ENCODE data around the gene BUD23.
"Not testable (repeated sequence)": the region's sequence is repeated elsewhere in the genome, so short reads cannot be mapped to it uniquely, and the experiment has no call there.

BUD23 gene

GRCh38 chr7:73683056-73683787, at the start of gene BUD23, which contains the start of gene DNAJC30:
Gene BUD23 (plus strand): TSS chr7:73683597. CDS start chr7:73683626, 29 bp downstream.
Gene DNAJC30 (minus strand): TSS chr7:73683453. CDS start chr7:73683423, 30 bp downstream.
- peak; percentile 90 for DNase-seq

GRCh38 chr7:73633844-73634243, 49.6 kb upstream of the BUD23 start:
- DNase-seq: no peak

- no peak for DNase-seq
These were observed 47.8 kb upstream of the BUD23 start for GRCh38 chr7:73635428-73636200.

GRCh38 chr7:73638911-73639310, 44.5 kb upstream of the BUD23 start:
- no peak for DNase-seq

DNA sequence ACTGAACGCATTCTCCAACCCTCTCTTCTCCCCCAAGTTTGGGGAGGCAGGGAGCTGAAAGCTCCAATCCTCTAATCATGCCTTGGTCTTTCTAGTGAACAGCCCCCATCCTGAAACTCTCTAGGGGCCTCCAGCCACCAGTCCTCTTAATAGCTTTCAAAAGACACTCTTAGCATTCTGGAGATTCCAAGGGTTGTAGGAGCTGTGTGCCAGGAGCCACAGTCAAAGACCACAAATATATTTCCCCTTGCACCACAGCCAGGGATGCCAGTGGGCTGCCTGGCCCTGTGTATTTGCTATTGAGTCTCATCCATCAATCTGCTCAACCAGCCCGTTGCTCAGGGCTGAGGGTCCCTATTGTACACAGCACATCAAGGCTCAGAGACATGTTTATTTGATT, 40.6 kb upstream of the BUD23 start:
- no peak for DNase-seq

DNA sequence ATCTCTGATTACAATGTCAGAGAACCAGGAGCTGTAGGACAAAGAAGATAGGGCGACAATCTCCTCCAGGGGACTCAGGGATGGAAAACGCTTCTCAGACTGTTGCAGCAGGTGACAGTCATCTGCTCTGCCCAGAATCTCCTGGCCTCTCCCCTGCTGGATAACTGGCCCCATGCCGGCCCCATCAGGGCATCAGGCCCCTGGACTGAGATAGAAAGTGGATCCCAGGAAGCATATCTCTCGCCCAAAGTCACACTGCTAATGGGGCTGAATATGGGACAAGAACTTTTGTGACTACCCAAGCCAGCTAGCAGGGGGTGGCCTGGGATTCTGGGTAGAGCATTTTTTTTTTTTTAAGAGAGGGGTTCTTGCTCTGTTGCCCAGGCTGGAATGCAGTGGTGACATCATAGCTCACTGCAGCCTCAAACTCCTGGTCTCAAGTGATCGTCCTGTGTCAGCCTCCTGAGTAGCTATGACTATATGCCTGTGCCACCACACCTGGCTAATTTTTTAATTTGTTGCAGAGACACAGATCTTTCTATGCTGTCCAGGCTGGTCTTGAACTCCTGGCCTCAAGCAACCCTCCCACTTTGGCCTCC, 38.6 kb upstream of the BUD23 start:
- no peak for DNase-seq

- no peak for DNase-seq
These were observed 37.7 kb upstream of the BUD23 start for GRCh38 chr7:73645643-73646174.

- DNase-seq: no peak
These were observed 36.3 kb upstream of the BUD23 start for GRCh38 chr7:73646785-73647724.

DNA sequence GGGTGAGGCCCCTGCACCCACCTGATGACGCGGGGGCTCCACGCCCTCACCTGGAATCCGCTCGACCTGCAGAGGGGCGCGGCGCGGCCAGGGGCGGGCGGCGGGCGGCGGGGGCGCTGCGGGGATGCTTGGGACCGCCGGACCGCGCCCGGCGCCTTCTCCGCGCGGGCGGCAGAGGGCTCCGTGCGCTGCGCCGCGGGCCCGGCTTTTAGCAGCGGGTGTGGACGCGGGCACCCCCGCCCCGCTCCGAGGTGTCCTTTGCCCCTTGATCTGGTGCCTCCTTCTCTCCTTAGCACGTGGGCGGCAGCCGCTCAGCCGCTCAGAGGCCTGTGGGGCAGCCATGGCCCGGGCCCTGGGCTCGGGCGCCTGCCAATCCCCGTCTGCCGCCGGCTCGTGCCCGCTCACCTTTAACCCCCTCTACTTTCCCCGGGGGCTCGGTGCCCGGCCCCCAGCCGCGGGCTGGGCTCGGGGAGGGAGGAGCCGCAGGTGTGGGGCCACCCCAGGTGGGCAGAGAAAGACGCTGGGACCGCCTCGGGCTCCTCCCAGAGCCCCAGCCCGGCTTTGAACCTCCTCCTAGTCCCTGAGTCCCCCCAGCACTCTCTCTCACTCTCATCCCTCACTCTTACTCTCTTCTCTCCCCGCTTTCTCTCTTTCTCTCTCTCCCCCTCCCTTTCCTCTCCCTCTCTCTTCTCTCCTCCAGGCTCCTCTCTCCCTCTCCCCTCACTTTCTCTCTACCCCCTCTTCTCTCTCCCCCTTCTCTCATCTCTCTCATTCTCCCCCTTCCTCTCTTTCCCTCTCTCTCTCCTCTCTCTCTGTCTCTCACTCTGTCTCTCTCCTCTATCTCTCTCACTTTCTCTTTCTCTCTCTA, 35.4 kb upstream of the BUD23 start:
- peak; percentile 51 for DNase-seq

DNA sequence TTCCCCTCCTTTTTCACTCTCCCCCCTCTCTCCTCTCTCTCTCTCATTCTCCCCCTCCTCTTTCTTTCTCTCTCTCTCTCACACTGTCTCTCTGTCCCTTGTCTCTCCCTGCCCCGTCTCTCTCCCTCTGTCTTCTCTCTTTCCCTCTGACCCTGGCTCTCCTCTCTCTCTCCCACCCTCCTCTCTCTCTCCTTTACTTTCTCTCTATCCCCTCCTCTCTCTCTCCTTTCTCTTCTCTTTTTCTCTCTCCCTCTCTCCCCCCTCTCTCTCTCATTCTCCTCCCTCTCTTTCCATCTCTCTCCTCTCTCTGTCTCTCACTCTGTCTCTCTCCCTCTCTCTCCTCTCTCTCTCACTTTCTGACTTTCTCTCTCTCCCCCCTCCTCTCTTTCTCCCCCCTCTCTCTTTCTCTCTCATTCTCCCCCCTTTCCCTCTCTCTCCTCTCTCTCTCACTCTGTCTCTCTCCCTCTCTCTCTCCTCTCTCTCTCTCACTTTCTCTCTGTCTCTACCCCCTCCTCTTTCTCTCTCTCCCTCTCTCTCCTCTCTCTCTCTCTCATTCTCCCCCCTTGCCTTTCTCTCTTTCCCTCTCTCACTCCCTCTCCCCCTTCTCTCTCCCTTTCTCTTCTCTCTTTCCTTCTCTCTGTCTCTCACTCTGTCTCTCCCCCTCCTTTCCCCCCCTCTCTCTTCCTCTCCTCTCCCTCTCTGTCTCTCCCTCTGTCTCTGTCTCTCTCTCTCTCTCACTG, 34.6 kb upstream of the BUD23 start:
- no peak for DNase-seq

GRCh38 chr7:73649576-73649975, 33.8 kb upstream of the BUD23 start:
- DNase-seq: no peak

- DNase-seq: no peak
These were observed 32.9 kb upstream of the BUD23 start for GRCh38 chr7:73650524-73650923.

GRCh38 chr7:73652541-73652949, 30.9 kb upstream of the BUD23 start:
- DNase-seq: no peak

- DNase-seq: not testable (repeated sequence)
These were observed 28.1 kb upstream of the BUD23 start for GRCh38 chr7:73655309-73655708.

- DNase-seq: no peak
These were observed 23.4 kb upstream of the BUD23 start for GRCh38 chr7:73659983-73660382.

DNA sequence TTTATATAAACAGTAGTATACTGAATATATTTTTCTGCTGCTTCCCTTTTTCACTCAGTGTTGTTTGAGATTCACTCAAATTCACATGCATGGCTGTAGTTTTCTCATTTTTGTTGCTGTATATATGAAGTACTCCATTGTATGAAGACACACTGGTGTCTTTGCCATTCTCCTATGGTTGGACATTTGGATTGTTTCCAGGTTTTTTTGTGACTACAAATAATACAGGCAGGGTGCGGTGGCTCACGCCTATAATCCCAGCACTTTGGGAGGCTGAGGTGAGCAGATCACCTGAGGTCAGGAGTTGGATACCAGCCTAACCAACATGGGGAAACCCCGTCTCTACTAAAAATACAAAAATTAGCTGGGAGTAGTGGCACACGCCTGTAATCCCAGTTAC, 22.8 kb upstream of the BUD23 start:
- DNase-seq: not testable (repeated sequence)

- DNase-seq: no peak
These were observed 20.4 kb upstream of the BUD23 start for GRCh38 chr7:73663033-73663432.

GRCh38 chr7:73667344-73668102, 15.9 kb upstream of the BUD23 start, which contains the start of gene VPS37D:
Gene VPS37D (plus strand): TSS chr7:73667831. CDS start chr7:73667959, 128 bp downstream.
- peak; percentile 77 for DNase-seq

DNA sequence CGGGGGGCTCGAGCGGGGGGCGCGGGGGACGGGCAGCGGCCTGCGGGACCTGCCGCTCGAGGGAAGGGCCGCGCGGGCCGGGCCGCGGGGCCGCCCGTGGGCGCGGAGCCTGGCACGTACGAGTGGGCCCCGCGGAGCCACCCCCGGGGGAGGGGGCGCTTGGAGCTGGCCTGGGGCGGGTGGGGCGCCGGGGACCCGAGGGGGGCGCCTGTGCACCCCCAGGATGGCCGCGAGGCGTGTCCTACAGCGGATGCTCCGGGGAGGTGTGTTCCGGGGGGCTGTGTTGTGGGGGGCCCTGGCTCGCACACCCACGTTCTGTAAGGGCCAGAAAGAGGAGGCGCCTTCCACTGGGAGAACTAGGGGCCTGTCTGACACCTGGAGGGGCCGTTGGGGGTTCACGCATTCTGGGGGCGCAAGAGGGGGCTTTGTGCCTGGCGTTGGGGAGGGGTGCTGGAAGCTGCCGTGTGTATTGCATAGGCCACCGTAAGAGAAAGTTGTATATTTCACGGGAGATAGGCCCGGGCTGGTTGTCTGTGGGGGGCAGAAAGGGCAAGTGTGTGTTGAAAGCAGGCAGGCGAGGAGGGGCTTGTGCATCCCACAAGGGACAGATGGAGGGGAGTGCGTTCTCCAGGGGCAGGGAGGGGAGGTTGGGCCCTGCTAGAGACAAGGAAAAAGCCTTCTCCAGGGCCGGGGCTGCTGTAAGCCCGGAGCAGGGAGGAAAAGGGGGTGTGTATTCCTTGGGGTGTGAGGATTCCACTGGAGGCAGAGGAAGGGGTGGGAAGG, 15.1 kb upstream of the BUD23 start:
- DNase-seq: no peak

All from DMS79 treated with DMSO at 0.1 percent for 48 hours (cell line).